WTC11 (cell line): ENCODE data around the gene CD164L2.

Experiments used
- CTCF ChIP-seq: fragments of 200-600 bp; IDR thresholded peaks from 2 replicates; pipeline ENCODE4 v1.8.0; 2022; ENCODE audit warnings: antibody characterized with exemption
- FOXJ3 ChIP-seq: sonication (generic); formaldehyde crosslinking; IDR thresholded peaks from 2 replicates; pipeline ENCODE4 v1.9.0; 2021; ENCODE audit warnings: missing genetic modification reagents, mild to moderate bottlenecking, borderline replicate concordance
- MAX ChIP-seq: sonication (generic); formaldehyde crosslinking; IDR thresholded peaks from 2 replicates; pipeline ENCODE4 v1.8.0; 2022; ENCODE audit warnings: mild to moderate bottlenecking, missing genetic modification reagents
- SP1 ChIP-seq: sonication (generic); formaldehyde crosslinking; conservative IDR thresholded peaks from 2 replicates; pipeline ENCODE4 v1.8.1; 2022; ENCODE audit warnings: missing genetic modification reagents
- TEAD1 ChIP-seq: sonication (generic); formaldehyde crosslinking; IDR thresholded peaks from 2 replicates; pipeline ENCODE4 v1.8.0; 2022; ENCODE audit warnings: mild to moderate bottlenecking, missing genetic modification reagents
- ZNF121 ChIP-seq: sonication (generic); formaldehyde crosslinking; IDR thresholded peaks from 2 replicates; pipeline ENCODE4 v1.8.0; 2023; ENCODE audit warnings: missing genetic modification reagents
- ZNF281 ChIP-seq: sonication (generic); formaldehyde crosslinking; IDR thresholded peaks from 2 replicates; pipeline ENCODE4 v1.8.0; 2023; ENCODE audit warnings: mild to moderate bottlenecking, missing genetic modification reagents

- TF ChIP-seq SP1 (CRISPR knock-in tag) (no peak), CTCF (no peak), TEAD1 (CRISPR knock-in tag) (no peak), MAX (CRISPR knock-in tag) (no peak), FOXJ3 (CRISPR knock-in tag) (no peak), ZNF281 (CRISPR knock-in tag) (no peak), ZNF121 (CRISPR knock-in tag) (no peak)
These were observed 34.6 kb upstream of the CD164L2 start for GRCh38 chr1:27417713-27418112.
